Endothelial cell of umbilical vein (primary cell): Measurements from ENCODE around the gene PUS7L. TPM values are rescaled to one million over a fixed set of nuclear protein-coding genes. Genes with fewer than 3 reads are reported as not detected.

ENCODE experiments used
- BruUV-seq: library from RNA; stranded (reverse); fragments of 400-500 nt; replicated peaks from 2 replicates; lab custom pipeline; 2021; lab: Mats Ljungman, UMichigan
- CTCF ChIA-PET: fragments of 300-600, 350-600 bp; sonication (Branson Sonifier 250); formaldehyde crosslinking; loops from one replicate; lab custom pipeline; 2021; ENCODE audit warnings: antibody characterized with exemption, inconsistent platforms; lab: Charles Lee
- POLR2A ChIA-PET: fragments of 300-600, 350-600 bp; sonication (Branson Sonifier 250); formaldehyde crosslinking; loops from one replicate; lab custom pipeline; 2021; ENCODE audit warnings: antibody characterized with exemption, inconsistent platforms; lab: Charles Lee
- DNase-seq: peaks from one replicate; pipeline ENCODE4 v3.0.0-alpha.2; 2011; ENCODE audit warnings: low read depth, low spot score
- FAIRE-seq: peaks from 2 replicates; lab custom pipeline; 2011; peaks lifted over from hg19 to GRCh38; lab: Jason Lieb, UNC
- H2AFZ ChIP-seq: 2 replicates; pipeline ENCODE4 v1.6.0; 2012; ENCODE audit warnings: low read depth, low read length, control low read depth, inconsistent platforms
- H3K27ac ChIP-seq: 2 replicates; pipeline ENCODE4 v1.5.1; 2011; ENCODE audit warnings: low read depth, mild to moderate bottlenecking, control low read depth, low read length, moderate library complexity; ENCODE audit not compliant: insufficient read depth
- H3K27me3 ChIP-seq, 2 experiments: 2 replicates each; pipeline versions ENCODE4 v1.6.0 to v1.6.1; 2011; ENCODE audit warnings: low read length in 2 of 2, mixed read lengths in 1 of 2; ENCODE audit not compliant: control insufficient read depth in 2 of 2, insufficient read depth in 2 of 2
- H3K36me3 ChIP-seq, 2 experiments: 2 replicates in 1 of 2; 3 replicates in 1 of 2; pipeline ENCODE4 v1.5.1; 2011; ENCODE audit warnings: low read length in 2 of 2, mild to moderate bottlenecking in 1 of 2, moderate library complexity in 1 of 2; ENCODE audit not compliant: control insufficient read depth in 2 of 2, insufficient read depth in 2 of 2; ENCODE audit errors: extremely low read depth in 1 of 2
- H3K4me1 ChIP-seq: 3 replicates; pipeline ENCODE4 v1.5.1; 2011; ENCODE audit warnings: mild to moderate bottlenecking, low read length; ENCODE audit not compliant: control insufficient read depth, insufficient read depth; ENCODE audit errors: extremely low read depth
- H3K4me2 ChIP-seq: 2 replicates; pipeline ENCODE4 v1.6.1; 2011; ENCODE audit warnings: low read length, control low read depth, mixed read lengths; ENCODE audit not compliant: insufficient read depth
- H3K4me3 ChIP-seq, 3 experiments: fragments of 200-600 bp in 1 of 3; sonication (generic), shearing (Covaris generic) in 1 of 3; replicated peaks in 1 of 3; 2 replicates each; pipeline ENCODE4 v1.5.1; 2011 to 2016; ENCODE audit warnings: control low read depth in 3 of 3, low read length in 3 of 3, mild to moderate bottlenecking in 2 of 3, inconsistent platforms in 1 of 3, low read depth in 1 of 3, moderate library complexity in 1 of 3; ENCODE audit not compliant: insufficient read depth in 1 of 3
- H3K79me2 ChIP-seq: 2 replicates; pipeline ENCODE4 v1.6.0; 2012; ENCODE audit warnings: low read length, inconsistent platforms; ENCODE audit not compliant: control insufficient read depth, insufficient read depth
- H3K9ac ChIP-seq: replicated peaks from 2 replicates; pipeline ENCODE3; 2011; ENCODE audit warnings: low read length, control low read depth; ENCODE audit not compliant: insufficient read depth; ENCODE audit errors: extremely low read depth
- H3K9me1 ChIP-seq: replicated peaks from 3 replicates; pipeline ENCODE4 v1.6.0; 2011; ENCODE audit warnings: mild to moderate bottlenecking, low read length; ENCODE audit not compliant: control insufficient read depth, insufficient read depth; ENCODE audit errors: extremely low read depth
- H3K9me3 ChIP-seq: replicated peaks from 2 replicates; pipeline ENCODE4 v1.5.1; 2012; ENCODE audit warnings: low read length, inconsistent platforms; ENCODE audit not compliant: control insufficient read depth, insufficient read depth
- H4K20me1 ChIP-seq: replicated peaks from 2 replicates; pipeline ENCODE3; 2011; ENCODE audit warnings: mild to moderate bottlenecking, low read length; ENCODE audit not compliant: control insufficient read depth, insufficient read depth; ENCODE audit errors: extremely low read depth
- CTCF ChIP-seq, 2 donors: IDR thresholded peaks; 1 replicate in 1 of 2; 2 replicates in 1 of 2; pipeline ENCODE4 v1.5.1; 2011; ENCODE audit warnings: low read length in 2 of 2, mild to moderate bottlenecking in 2 of 2, moderate library complexity in 2 of 2, control low read depth in 1 of 2, inconsistent platforms in 1 of 2, low read depth in 1 of 2; ENCODE audit not compliant: insufficient read depth in 1 of 2; ENCODE audit errors: extremely low read depth in 1 of 2
- EZH2 ChIP-seq: IDR thresholded peaks from 2 replicates; pipeline ENCODE4 v1.6.1; 2012; ENCODE audit warnings: borderline replicate concordance, low read depth, mild to moderate bottlenecking, moderate library complexity, low read length, inconsistent platforms; ENCODE audit not compliant: severe bottlenecking
- FOS ChIP-seq: IDR thresholded peaks from 2 replicates; pipeline ENCODE4 v1.6.1; 2011; ENCODE audit warnings: mild to moderate bottlenecking, low read length, moderate library complexity, borderline replicate concordance; ENCODE audit not compliant: insufficient read depth
- GATA2 ChIP-seq: IDR thresholded peaks from 2 replicates; pipeline ENCODE4 v1.7.0; 2011; ENCODE audit warnings: low read depth, mild to moderate bottlenecking, moderate library complexity, mixed read lengths, low read length; ENCODE audit not compliant: insufficient read length, insufficient read depth
- JUN ChIP-seq: IDR thresholded peaks from 2 replicates; pipeline ENCODE4 v1.6.1; 2011; ENCODE audit warnings: borderline replicate concordance, low read depth; ENCODE audit not compliant: insufficient read length, insufficient read depth
- MYC ChIP-seq: IDR thresholded peaks from one replicate; pipeline ENCODE4 v1.6.1; 2011; ENCODE audit warnings: mild to moderate bottlenecking, low read depth, low read length
- POLR2A ChIP-seq: IDR thresholded peaks from 2 replicates; pipeline ENCODE4 v1.6.1; 2012; ENCODE audit warnings: low read depth, mild to moderate bottlenecking, control low read depth, low read length
- POLR2AphosphoS5 ChIP-seq: IDR thresholded peaks from 2 replicates; pipeline ENCODE4 v1.6.1; 2012; ENCODE audit warnings: low read depth, mild to moderate bottlenecking, control low read depth, low read length, moderate library complexity; ENCODE audit not compliant: insufficient read depth
- dilution Hi-C: fragments of 300-500 bp; cut with MboI; formaldehyde crosslinking; loops from one replicate; pipeline ENCODE4 v1.15.0; 2019; ENCODE audit warnings: low sequenced_read_pairs; ENCODE audit not compliant: extremely low pct_ligation_motif_present
- intact Hi-C: fragments of 100-400 bp; cut with micrococcal nuclease; formaldehyde crosslinking; loops from one replicate; pipeline ENCODE4 v1.10.0; 2022
- polyA plus RNA-seq, 4 experiments: library from polyadenylated mRNA; depleted of rRNA in 3 of 4; stranded (reverse) in 3 of 4; unstranded in 1 of 4; fragments of >200 nt; gene quantifications; 2 replicates each; pipeline versions ENCODE4 v1.2.1 to v1.2.3, GENCODE V29; 2011 to 2012; ENCODE audit warnings: missing spikeins in 1 of 4
- total RNA-seq: library from RNA; stranded (reverse); gene quantifications from 2 replicates; pipeline ENCODE4 v1.2.3, GENCODE V29; 2021

PUS7L gene
- total and polyA plus RNA-seq, 2 donors (not counting 3 experiments of a cell fraction or from before 2014, with no cell fraction given): 1.8 to 13.1 TPM

- no peak overlapping the region for H3K9ac ChIP-seq
- H3K9me3 ChIP-seq: no peaks in the 10 kb centered on the region
- no peaks in the 10 kb centered on the region for H3K9me1 ChIP-seq
- no peak overlapping the region for H2AFZ ChIP-seq
- H3K27me3 ChIP-seq: peaks cover 8 to 23% of the 10 kb centered on the region in 2 experiments
- ChIA-PET POLR2A (no interaction called here), CTCF (no interaction called here)
- H3K4me3 ChIP-seq: no peak overlapping the region
- no peak overlapping the region for H3K27ac ChIP-seq
- DNase-seq: no peak
- H3K4me2 ChIP-seq: no peak overlapping the region
- peaks cover 28% of the 10 kb centered on the region for H3K79me2 ChIP-seq
- intact Hi-C loops: no loop called here
- dilution Hi-C loops: no loop called here
- H4K20me1 ChIP-seq: no peaks in the 10 kb centered on the region
- no peak for TF ChIP-seq MYC
- peaks cover 0 to 3% of the 10 kb centered on the region in 2 experiments for H3K36me3 ChIP-seq
- no TSS peak for BruUV-seq
- peaks cover 13% of the 10 kb centered on the region for H3K4me1 ChIP-seq
- FAIRE-seq: no peak
These were observed 48.8 kb upstream of the PUS7L start for GRCh38 chr12:43807386-43807785.

- peaks cover 6 to 17% of the 10 kb centered on the region in 2 experiments for H3K27me3 ChIP-seq
- FAIRE-seq: no peak
- H2AFZ ChIP-seq: peak overlapping the region; percentile 71
- H3K9me1 ChIP-seq: no peaks in the 10 kb centered on the region
- H3K4me2 ChIP-seq: peak overlapping the region; percentile 97
- peak overlapping the region; percentile 70 to 84 (median 74) for H3K4me3 ChIP-seq
- TSS peak; percentile 88 for BruUV-seq
- ChIA-PET CTCF (interaction anchor here (1.4 to 2.6 kb wide), 5 partner anchors 10 to 76 kb away, joined by 3 to 22 read pairs (median 9); partner anchors contain the start of genes IRAK4 and PUS7L), POLR2A (interaction anchor here (1.8 kb wide), 1 partner anchor 48 kb away, joined by 7 read pairs; the partner anchor contains the start of genes IRAK4 and PUS7L)
- intact Hi-C loops: loop anchor here (1.0 kb wide), 3 partner anchors 30 to 76 kb away; partner anchors contain the start of genes IRAK4, PUS7L and TMEM117
- TF ChIP-seq GATA2: no peak
- TF ChIP-seq POLR2A: no peak
- TF ChIP-seq MYC: no peak
- no peak for TF ChIP-seq POLR2AphosphoS5
- no peak for TF ChIP-seq EZH2
- no peak for TF ChIP-seq JUN
- no peak for TF ChIP-seq CTCF (IDR thresholded peaks at IDR 0.05; ENCODE audit: extremely low read depth in 1 of 2, insufficient read depth in 1 of 2, low read depth in 1 of 2, low read length in 2 of 2)
- TF ChIP-seq FOS: no peak
- H3K4me1 ChIP-seq: peaks cover 13% of the 10 kb centered on the region
- H3K27ac ChIP-seq: peak overlapping the region; percentile 89
- peaks cover 0 to 3% of the 10 kb centered on the region in 2 experiments for H3K36me3 ChIP-seq
- no peak for DNase-seq
- peaks cover 28% of the 10 kb centered on the region for H3K79me2 ChIP-seq
- no peaks in the 10 kb centered on the region for H3K9me3 ChIP-seq
- dilution Hi-C loops: no loop called here
- H4K20me1 ChIP-seq: no peaks in the 10 kb centered on the region
- H3K9ac ChIP-seq: peak overlapping the region; percentile 97
These were observed 48.1 kb upstream of the PUS7L start for GRCh38 chr12:43806737-43807072.
